SU-DHL-6 (cell line): ENCODE measurements around the gene HRH2.
"Not testable (repeated sequence)": the region's sequence is repeated elsewhere in the genome, so short reads cannot be mapped to it uniquely, and the experiment has no call there.

ENCODE experiments used
- H2AFZ ChIP-seq: fragments of 200-600 bp; sonication (generic); 2 replicates; pipeline ENCODE4 v1.6.1; 2014; ENCODE audit warnings: low read depth, mild to moderate bottlenecking, moderate library complexity, mixed read lengths, antibody characterized with exemption, low read length; ENCODE audit not compliant: severe bottlenecking
- H3F3A ChIP-seq: fragments of 200-600 bp; shearing (Covaris generic); 2 replicates; pipeline ENCODE4 v1.6.0; 2016; ENCODE audit warnings: antibody characterized with exemption, mild to moderate bottlenecking; ENCODE audit not compliant: insufficient read depth
- H3K27ac ChIP-seq: fragments of 200-600 bp; sonication (generic); 2 replicates; pipeline ENCODE4 v1.5.1; 2016; ENCODE audit warnings: low read depth, mild to moderate bottlenecking, low read length, moderate library complexity, mixed read lengths
- H3K27me3 ChIP-seq: fragments of 200-600 bp; sonication (generic), shearing (Covaris generic); 2 replicates; pipeline ENCODE4 v1.6.0; 2014; ENCODE audit warnings: mild to moderate bottlenecking, low read length
- H3K36me3 ChIP-seq: fragments of 200-600 bp; sonication (generic); 2 replicates; pipeline ENCODE4 v1.6.1; 2014; ENCODE audit warnings: mild to moderate bottlenecking, low read length, mixed read lengths
- H3K4me2 ChIP-seq: fragments of 300-600, 200-600 bp; shearing (Covaris generic), sonication (generic); 2 replicates; pipeline ENCODE4 v1.6.0; 2014; ENCODE audit warnings: low read length, low read depth, mild to moderate bottlenecking; ENCODE audit not compliant: poor library complexity, severe bottlenecking
- H3K4me3 ChIP-seq: fragments of 200-600 bp; sonication (generic); 2 replicates; pipeline ENCODE4 v1.5.1; 2014; ENCODE audit warnings: antibody characterized with exemption, low read length, mild to moderate bottlenecking, mixed read lengths; ENCODE audit not compliant: insufficient read depth, poor library complexity, severe bottlenecking
- H3K79me2 ChIP-seq: fragments of 200-600 bp; sonication (generic); 2 replicates; pipeline ENCODE4 v1.6.1; 2014; ENCODE audit warnings: mild to moderate bottlenecking, low read length, moderate library complexity; ENCODE audit not compliant: insufficient read depth
- H3K9ac ChIP-seq: fragments of 200-600 bp; sonication (generic); 2 replicates; pipeline ENCODE4 v1.7.0; 2014; ENCODE audit warnings: mild to moderate bottlenecking, low read length
- H3K9me2 ChIP-seq: fragments of 200-600 bp; sonication (generic); replicated peaks from 2 replicates; pipeline ENCODE4 v1.6.1; 2014; ENCODE audit warnings: low read length; ENCODE audit not compliant: insufficient read depth
- H3K9me3 ChIP-seq: fragments of 200-600 bp; sonication (generic); 2 replicates; pipeline ENCODE4 v1.6.1; 2014; ENCODE audit warnings: low read length, mixed read lengths; ENCODE audit not compliant: insufficient read depth
- H4K20me1 ChIP-seq: fragments of 200-600 bp; sonication (generic); 2 replicates; pipeline ENCODE4 v1.6.1; 2014; ENCODE audit warnings: low read depth, mild to moderate bottlenecking, antibody characterized with exemption, low read length, moderate library complexity, mixed read lengths
- EZH2phosphoT487 ChIP-seq: fragments of 200-600 bp; sonication (generic), shearing (Covaris generic); conservative IDR thresholded peaks from 2 replicates; pipeline ENCODE4 v1.6.1; 2018; ENCODE audit warnings: mild to moderate bottlenecking, antibody characterized with exemption, low read length, moderate library complexity, mixed read lengths
- TF ChIP-seq, protein P1 (sequence below): fragments of 200-600 bp; sonication (generic); IDR thresholded peaks from one replicate; pipeline ENCODE4 v1.5.1; 2017; ENCODE audit warnings: antibody characterized with exemption, mild to moderate bottlenecking, low read length, moderate library complexity; ENCODE audit not compliant: insufficient read depth, poor library complexity, severe bottlenecking

The HRH2 gene

DNA sequence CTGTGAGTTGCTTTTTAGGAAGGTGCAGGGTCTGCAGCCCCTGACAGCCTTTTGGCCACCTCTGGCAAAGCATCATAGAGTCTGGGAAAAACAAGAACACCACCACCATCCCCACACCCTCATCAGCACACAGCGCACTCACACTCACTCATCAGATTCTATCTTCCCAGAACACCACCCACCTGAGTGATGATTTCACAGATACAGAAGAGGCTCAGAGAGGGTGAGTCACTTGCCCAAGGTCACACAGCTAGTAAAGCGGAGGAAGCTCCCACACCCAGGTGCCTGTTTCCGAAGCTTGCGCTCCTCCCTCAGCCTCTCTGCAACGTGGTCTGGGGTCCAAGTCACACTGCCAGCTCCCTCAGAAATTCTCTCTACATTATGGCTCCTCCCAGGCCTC lies 41.8 kb upstream of the HRH2 start:
- Histone ChIP-seq H3K27ac (no peak overlapping the region), H3K4me2 (no peak overlapping the region), H3K79me2 (no peaks in the 10 kb centered on the region)

DNA sequence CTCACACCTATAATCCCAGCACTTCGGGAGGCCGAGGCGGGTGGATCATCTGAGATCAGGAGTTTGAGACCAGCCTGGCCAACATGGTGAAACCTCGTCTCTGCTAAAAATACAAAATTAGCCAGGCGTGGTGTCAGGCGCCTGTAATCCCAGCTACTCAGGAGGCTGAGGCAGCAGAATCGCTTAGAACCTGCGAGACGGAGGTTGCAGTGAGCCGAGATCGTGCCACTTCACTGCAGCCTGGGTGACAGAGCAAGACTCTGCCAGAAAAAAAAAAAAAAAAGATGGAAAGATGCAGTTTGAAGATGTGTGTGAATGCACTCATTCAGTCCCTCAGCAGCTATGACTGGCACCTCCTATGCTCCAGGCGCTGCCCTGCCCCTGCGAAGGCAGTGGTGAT lies 41.3 kb upstream of the HRH2 start:
- not testable (repeated sequence) for H3K79me2 ChIP-seq, H3K9ac ChIP-seq, H3K27ac ChIP-seq, H4K20me1 ChIP-seq, H2AFZ ChIP-seq, H3F3A ChIP-seq, H3K9me2 ChIP-seq, H3K4me3 ChIP-seq, H3K4me2 ChIP-seq, H3K36me3 ChIP-seq, H3K9me3 ChIP-seq, H3K27me3 ChIP-seq

More for the DNA sequence above, 41.8 kb upstream of the HRH2 start:
- Histone ChIP-seq H3F3A (no peaks in the 10 kb centered on the region), H3K9me2 (no peaks in the 10 kb centered on the region), H3K27me3 (no peaks in the 10 kb centered on the region), H3K9ac (no peak overlapping the region), H2AFZ (no peak overlapping the region), H3K36me3 (no peaks in the 10 kb centered on the region), H4K20me1 (no peaks in the 10 kb centered on the region), H3K9me3 (no peaks in the 10 kb centered on the region), H3K4me3 (no peak overlapping the region)
- TF ChIP-seq, protein P1, sequence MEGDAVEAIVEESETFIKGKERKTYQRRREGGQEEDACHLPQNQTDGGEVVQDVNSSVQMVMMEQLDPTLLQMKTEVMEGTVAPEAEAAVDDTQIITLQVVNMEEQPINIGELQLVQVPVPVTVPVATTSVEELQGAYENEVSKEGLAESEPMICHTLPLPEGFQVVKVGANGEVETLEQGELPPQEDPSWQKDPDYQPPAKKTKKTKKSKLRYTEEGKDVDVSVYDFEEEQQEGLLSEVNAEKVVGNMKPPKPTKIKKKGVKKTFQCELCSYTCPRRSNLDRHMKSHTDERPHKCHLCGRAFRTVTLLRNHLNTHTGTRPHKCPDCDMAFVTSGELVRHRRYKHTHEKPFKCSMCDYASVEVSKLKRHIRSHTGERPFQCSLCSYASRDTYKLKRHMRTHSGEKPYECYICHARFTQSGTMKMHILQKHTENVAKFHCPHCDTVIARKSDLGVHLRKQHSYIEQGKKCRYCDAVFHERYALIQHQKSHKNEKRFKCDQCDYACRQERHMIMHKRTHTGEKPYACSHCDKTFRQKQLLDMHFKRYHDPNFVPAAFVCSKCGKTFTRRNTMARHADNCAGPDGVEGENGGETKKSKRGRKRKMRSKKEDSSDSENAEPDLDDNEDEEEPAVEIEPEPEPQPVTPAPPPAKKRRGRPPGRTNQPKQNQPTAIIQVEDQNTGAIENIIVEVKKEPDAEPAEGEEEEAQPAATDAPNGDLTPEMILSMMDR = no peak
- TF ChIP-seq EZH2phosphoT487 = no peak

DNA sequence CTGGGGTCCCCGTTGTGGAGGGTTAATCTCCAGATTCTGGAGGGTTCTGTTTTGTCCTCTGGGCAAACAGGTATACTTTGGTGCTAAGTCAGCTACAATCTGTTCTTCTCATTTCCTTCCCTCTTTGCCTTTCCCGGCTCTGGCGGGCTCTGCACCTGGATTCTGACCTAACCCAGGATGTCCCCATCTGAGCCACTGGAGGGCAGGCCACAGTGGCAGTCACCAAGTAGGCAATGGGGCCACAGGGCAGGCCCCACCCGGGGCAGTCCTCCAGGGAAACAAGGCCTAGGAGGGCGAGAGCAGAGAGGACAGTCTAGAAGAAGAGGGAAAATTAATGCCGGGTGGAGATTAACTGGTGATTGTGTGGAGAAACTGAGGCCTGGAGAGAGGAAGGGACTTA lies 40.4 kb upstream of the HRH2 start:
- Histone ChIP-seq H3K79me2 (no peaks in the 10 kb centered on the region), H3K4me3 (no peak overlapping the region), H3K4me2 (no peak overlapping the region), H3K9ac (no peak overlapping the region), H4K20me1 (no peaks in the 10 kb centered on the region), H3K27ac (no peak overlapping the region), H3K27me3 (no peaks in the 10 kb centered on the region), H3K36me3 (no peaks in the 10 kb centered on the region), H3K9me2 (no peaks in the 10 kb centered on the region), H2AFZ (no peak overlapping the region), H3K9me3 (no peaks in the 10 kb centered on the region), H3F3A (no peaks in the 10 kb centered on the region)
- TF ChIP-seq EZH2phosphoT487 = no peak
- TF ChIP-seq, protein P1 = no peak

GRCh38 chr5:175620527-175620926 lies 37.3 kb upstream of the HRH2 start:
- H3K27ac ChIP-seq = no peak overlapping the region
- no peak for TF ChIP-seq EZH2phosphoT487
- TF ChIP-seq, protein P1 = no peak
- H3K4me2 ChIP-seq = no peak overlapping the region
- no peaks in the 10 kb centered on the region for H3K9me2 ChIP-seq
- no peaks in the 10 kb centered on the region for H3F3A ChIP-seq
- H3K36me3 ChIP-seq = no peaks in the 10 kb centered on the region
- H3K4me3 ChIP-seq = no peak overlapping the region
- H3K79me2 ChIP-seq = no peaks in the 10 kb centered on the region
- no peaks in the 10 kb centered on the region for H3K9me3 ChIP-seq
- H4K20me1 ChIP-seq = no peaks in the 10 kb centered on the region
- no peaks in the 10 kb centered on the region for H3K27me3 ChIP-seq
- H2AFZ ChIP-seq = no peak overlapping the region
- no peak overlapping the region for H3K9ac ChIP-seq
